Liver (tissue), 9 donors: ENCODE results near the gene MOCS3. TPM values are rescaled to one million over a fixed set of nuclear protein-coding genes. Genes with fewer than 3 reads are reported as not detected.

Experiments
- DNase-seq: peaks from one replicate; pipeline ENCODE4 v3.0.0-alpha.2; 2017; ENCODE audit warnings: low spot score
- H3K27ac ChIP-seq, 2 donors: one replicate each; pipeline ENCODE4 v1.7.0; 2013; ENCODE audit warnings: inconsistent platforms in 2 of 2, low read length in 2 of 2, control low read depth in 1 of 2, low read depth in 1 of 2, mild to moderate bottlenecking in 1 of 2
- H3K27me3 ChIP-seq, 4 donors: one replicate each; pipeline versions ENCODE4 v1.6.1 to v1.7.0; 2013; ENCODE audit warnings: low read length in 3 of 4, inconsistent platforms in 1 of 4, mild to moderate bottlenecking in 1 of 4, moderate library complexity in 1 of 4; ENCODE audit not compliant: control insufficient read depth in 4 of 4, insufficient read depth in 4 of 4
- H3K36me3 ChIP-seq, 4 donors: one replicate each; pipeline versions ENCODE4 v1.6.1 to v1.7.0; 2013; ENCODE audit warnings: low read length in 3 of 4, mild to moderate bottlenecking in 3 of 4, low read depth in 1 of 4, moderate library complexity in 1 of 4; ENCODE audit not compliant: control insufficient read depth in 4 of 4, insufficient read depth in 3 of 4
- H3K4me1 ChIP-seq, 4 donors: one replicate each; pipeline versions ENCODE4 v1.6.1 to v1.7.0; 2013; ENCODE audit warnings: low read length in 3 of 4, mild to moderate bottlenecking in 3 of 4, moderate library complexity in 1 of 4; ENCODE audit not compliant: control insufficient read depth in 4 of 4, insufficient read depth in 4 of 4
- H3K4me3 ChIP-seq, 3 donors: one replicate each; pipeline versions ENCODE4 v1.6.1 to v1.7.0; 2013; ENCODE audit warnings: low read length in 3 of 3, control low read depth in 1 of 3, low read depth in 1 of 3, mild to moderate bottlenecking in 1 of 3
- H3K9ac ChIP-seq, 2 donors: one replicate each; pipeline ENCODE4 v1.7.0; 2013; ENCODE audit warnings: low read length in 2 of 2, mild to moderate bottlenecking in 2 of 2, moderate library complexity in 2 of 2, control low read depth in 1 of 2, low read depth in 1 of 2
- H3K9me3 ChIP-seq, 4 donors: one replicate each; pipeline versions ENCODE4 v1.6.1 to v1.7.0; 2013; ENCODE audit warnings: low read length in 3 of 4; ENCODE audit not compliant: control insufficient read depth in 4 of 4
- ATF3 ChIP-seq: IDR thresholded peaks from 2 replicates; pipeline ENCODE4 v1.6.1; 2016; ENCODE audit warnings: antibody characterized with exemption
- CTCF ChIP-seq: fragments of 150-350 bp; IDR thresholded peaks from 2 replicates; pipeline ENCODE4 v1.5.1; 2017; ENCODE audit warnings: improper control_type of control experiment, low read depth, low read length; ENCODE audit not compliant: missing input control
- EGR1 ChIP-seq, 2 donors: IDR thresholded peaks; 2 replicates each; pipeline ENCODE4 v1.6.1; 2016 to 2018; ENCODE audit warnings: antibody characterized with exemption in 2 of 2, low read depth in 2 of 2
- FOXA1 ChIP-seq: IDR thresholded peaks from 2 replicates; pipeline ENCODE4 v1.6.1; 2016; ENCODE audit warnings: antibody characterized with exemption
- FOXA2 ChIP-seq: IDR thresholded peaks from 2 replicates; pipeline ENCODE4 v1.6.1; 2016; ENCODE audit warnings: antibody characterized with exemption
- HNF4A ChIP-seq, 2 donors: conservative IDR thresholded peaks; 2 replicates each; pipeline ENCODE4 v1.6.1; 2016; ENCODE audit warnings: antibody characterized with exemption in 2 of 2, mild to moderate bottlenecking in 2 of 2
- HNF4G ChIP-seq: IDR thresholded peaks from 2 replicates; pipeline ENCODE4 v1.6.1; 2016; ENCODE audit warnings: antibody characterized with exemption
- MAX ChIP-seq: IDR thresholded peaks from 2 replicates; pipeline ENCODE4 v1.6.1; 2016; ENCODE audit warnings: antibody characterized with exemption
- NR2F2 ChIP-seq: IDR thresholded peaks from 2 replicates; pipeline ENCODE4 v1.6.1; 2016; ENCODE audit warnings: antibody characterized with exemption
- REST ChIP-seq: IDR thresholded peaks from 2 replicates; pipeline ENCODE4 v1.6.1; 2016; ENCODE audit warnings: antibody characterized with exemption, mild to moderate bottlenecking
- RXRA ChIP-seq, 2 donors: IDR thresholded peaks; 2 replicates each; pipeline ENCODE4 v1.6.1; 2017 to 2018; ENCODE audit warnings: antibody characterized with exemption in 2 of 2, mild to moderate bottlenecking in 1 of 2
- TAF1 ChIP-seq: conservative IDR thresholded peaks from 2 replicates; pipeline ENCODE4 v1.6.1; 2016; ENCODE audit warnings: antibody characterized with exemption, mild to moderate bottlenecking
- YY1 ChIP-seq: IDR thresholded peaks from 2 replicates; pipeline ENCODE4 v1.6.1; 2016; ENCODE audit warnings: antibody characterized with exemption, mild to moderate bottlenecking
- ZBTB33 ChIP-seq: IDR thresholded peaks from 2 replicates; pipeline ENCODE4 v1.6.1; 2016; ENCODE audit warnings: antibody characterized with exemption
- WGBS: extraction: QIAGEN DNeasy Blood & Tissue Kit; methylation state at CpG from one replicate; pipeline ENCODE4 v1.1.7; 2013; 5-methylcytosine and 5-hydroxymethylcytosine counted together
- polyA plus RNA-seq, 2 donors: library from polyadenylated mRNA; stranded (reverse) in 1 of 2; unstranded in 1 of 2; fragments of 200-250 nt in 1 of 2; fragments of >200 nt in 1 of 2; fragmentation: Nextera tagmentation in 1 of 2; extraction: Ambion mirVana in 1 of 2; gene quantifications; one replicate each; pipeline versions ENCODE4 v1.2.1 to v1.2.3, GENCODE V29; 2013 to 2015
- total RNA-seq, 2 donors: library from RNA; depleted of rRNA; stranded (reverse); fragments of >200 nt; gene quantifications; one replicate each; pipeline ENCODE4 v1.2.3, GENCODE V29; 2014
- donor health status: healthy.
- donor health status: healthy.
- donor health status: healthy.
- donor health status: healthy.
- donor health status: healthy.

The MOCS3 gene
- total and polyA plus RNA-seq, 4 donors: 1.7 to 4.3 (median 3.2) TPM

- TF ChIP-seq YY1: no peak
- TF ChIP-seq TAF1: no peak
- no peak for TF ChIP-seq MAX
- no peak for TF ChIP-seq FOXA1
- no peak for TF ChIP-seq HNF4G
- no peak for TF ChIP-seq CTCF
- TF ChIP-seq ATF3: no peak
- no peak for TF ChIP-seq FOXA2
- TF ChIP-seq HNF4A (conservative IDR thresholded peaks at IDR 0.05): no peak
- no peak for TF ChIP-seq NR2F2
- no peak for TF ChIP-seq REST
- no peak for TF ChIP-seq ZBTB33
- peaks cover 3 to 27% (median 19%) of the 10 kb centered on the region in 4 donors for H3K4me1 ChIP-seq
- H3K27me3 ChIP-seq: no peaks in the 10 kb centered on the region
- H3K9me3 ChIP-seq: no peaks in the 10 kb centered on the region
- no peak overlapping the region for H3K9ac ChIP-seq
- DNase-seq: no peak
- no peaks in the 10 kb centered on the region for H3K36me3 ChIP-seq
- WGBS: 76% methylated on average over 3 of the region's 3 CpGs
- H3K4me3 ChIP-seq: no peak overlapping the region
- H3K27ac ChIP-seq: no peak overlapping the region
Measured at GRCh38 chr20:50915424-50915823, 43.2 kb upstream of the MOCS3 start.

- Histone ChIP-seq H3K27ac (no peak overlapping the region), H3K36me3 (no peaks in the 10 kb centered on the region), H3K9ac (no peak overlapping the region), H3K27me3 (no peaks in the 10 kb centered on the region), H3K4me3 (no peak overlapping the region), H3K4me1 (peaks cover 3 to 27% (median 19%) of the 10 kb centered on the region in 4 donors), H3K9me3 (no peaks in the 10 kb centered on the region)
- WGBS: 76% methylated on average over 5 of the region's 5 CpGs
- no peak for DNase-seq
- TF ChIP-seq MAX: no peak
- TF ChIP-seq TAF1: no peak
- no peak for TF ChIP-seq REST
- TF ChIP-seq FOXA1: no peak
- TF ChIP-seq EGR1 (IDR thresholded peaks at IDR 0.05; ENCODE audit: low read depth in 2 of 2): no peak
- no peak for TF ChIP-seq ATF3
- no peak for TF ChIP-seq HNF4G
- TF ChIP-seq RXRA (IDR thresholded peaks at IDR 0.05): no peak
- TF ChIP-seq YY1: no peak
- TF ChIP-seq ZBTB33: no peak
Measured at GRCh38 chr20:50916257-50916656, 42.4 kb upstream of the MOCS3 start.
